LNCAP (cell line): ENCODE results near the gene TYSND1.

Experiments used
- CTCF ChIP-seq: fragments of 450-650 bp; IDR thresholded peaks from 2 replicates; pipeline ENCODE4 v1.5.1; 2017; ENCODE audit warnings: mild to moderate bottlenecking

Gene TYSND1

GRCh38 chr10:70146489-70147258 lies at the start of gene TYSND1:
TSS of gene TYSND1 (minus strand) at chr10:70146700. CDS start at chr10:70146586, 114 bp downstream.
- peak; percentile 62 for TF ChIP-seq CTCF

DNA sequence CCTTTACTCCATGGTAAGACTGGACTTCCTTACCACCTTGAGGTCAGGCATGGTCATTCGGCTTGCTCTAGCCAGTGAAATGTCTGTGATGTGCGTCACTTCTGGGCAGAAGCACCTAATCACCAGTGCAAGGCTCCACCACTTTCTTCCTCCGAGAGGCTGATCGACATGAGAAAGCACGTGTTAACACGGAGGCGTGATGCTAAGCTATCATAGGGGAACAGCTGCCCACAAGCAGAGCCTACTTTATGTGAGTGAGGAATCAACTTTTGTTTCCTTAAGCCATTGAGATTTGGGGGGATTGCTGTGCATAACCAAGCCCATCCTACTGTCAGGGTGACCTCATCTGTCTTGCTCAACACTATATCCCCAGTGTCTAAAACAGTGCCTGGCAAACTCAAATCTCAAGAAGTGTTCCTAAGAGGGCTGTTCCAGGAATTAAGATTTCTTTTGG lies 46.9 kb upstream of the TYSND1 start:
- TF ChIP-seq CTCF: no peak

DNA sequence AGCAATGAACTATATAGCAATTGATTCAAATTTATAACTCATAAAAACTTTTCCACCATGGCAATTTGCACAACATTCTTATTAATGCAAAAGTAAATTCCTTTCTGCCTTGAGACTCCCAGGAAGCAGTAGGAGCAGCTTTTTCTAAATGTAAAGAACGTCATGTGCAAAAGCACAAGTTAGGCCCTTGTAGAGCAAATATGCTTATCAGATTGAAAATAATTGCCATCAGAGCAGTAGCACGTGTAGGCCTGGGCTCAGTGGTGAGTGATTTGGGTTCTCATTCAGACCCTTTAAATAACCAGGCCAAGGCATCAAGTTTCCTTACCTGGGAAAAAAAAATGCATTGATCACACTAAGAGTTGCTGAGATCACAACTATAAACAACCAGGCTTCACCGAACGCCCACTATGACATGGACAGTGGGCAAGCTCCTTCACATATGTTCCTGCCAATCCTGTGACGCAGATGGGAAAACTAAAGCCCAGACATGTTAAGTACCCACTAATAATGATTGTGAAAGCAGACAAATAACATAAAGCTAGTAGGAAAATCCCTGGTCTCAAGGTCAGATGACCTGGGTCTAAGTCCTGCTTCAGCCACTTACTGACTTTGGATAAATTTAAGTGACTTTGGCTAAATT lies 45.9 kb upstream of the TYSND1 start:
- TF ChIP-seq CTCF: no peak

- no peak for TF ChIP-seq CTCF
These were observed 45.4 kb upstream of the TYSND1 start for GRCh38 chr10:70191972-70192305.

DNA sequence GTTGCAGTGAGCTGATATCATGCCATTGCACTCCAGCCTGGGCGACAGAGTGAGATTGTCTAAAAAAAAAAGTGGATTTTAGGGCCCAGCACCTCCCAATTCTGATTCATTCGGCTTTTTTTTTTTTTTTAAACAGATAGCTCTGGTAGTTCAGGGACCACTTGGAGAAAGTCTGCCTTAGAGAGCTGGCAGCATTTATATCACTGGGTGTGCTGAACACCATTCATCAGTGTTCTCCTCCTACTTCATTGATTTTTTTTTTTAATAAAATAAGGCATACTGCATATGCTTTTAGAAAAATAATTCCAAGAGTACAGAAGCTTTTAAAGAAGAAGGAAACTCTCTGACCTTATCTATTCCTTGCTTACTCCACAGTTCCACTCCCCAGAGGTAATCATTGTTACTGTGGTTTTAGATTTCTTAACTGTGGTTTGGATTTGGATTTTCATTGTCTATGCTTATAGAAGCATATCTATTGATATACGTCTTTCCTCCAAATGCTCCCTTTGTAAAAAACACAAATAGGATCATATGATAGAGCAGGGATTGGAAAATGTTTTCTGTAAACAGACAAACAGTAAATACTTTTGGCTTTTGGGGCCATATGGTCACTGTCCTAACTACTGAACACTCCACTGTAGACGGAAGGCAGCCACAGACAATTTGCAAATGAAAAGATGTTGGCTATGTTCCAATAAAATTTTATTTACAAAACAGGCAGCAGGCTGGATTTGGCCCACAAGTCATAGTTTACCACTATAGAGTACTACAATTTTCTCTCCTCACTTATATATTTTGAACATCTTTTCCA lies 44.9 kb upstream of the TYSND1 start:
- TF ChIP-seq CTCF: no peak

DNA sequence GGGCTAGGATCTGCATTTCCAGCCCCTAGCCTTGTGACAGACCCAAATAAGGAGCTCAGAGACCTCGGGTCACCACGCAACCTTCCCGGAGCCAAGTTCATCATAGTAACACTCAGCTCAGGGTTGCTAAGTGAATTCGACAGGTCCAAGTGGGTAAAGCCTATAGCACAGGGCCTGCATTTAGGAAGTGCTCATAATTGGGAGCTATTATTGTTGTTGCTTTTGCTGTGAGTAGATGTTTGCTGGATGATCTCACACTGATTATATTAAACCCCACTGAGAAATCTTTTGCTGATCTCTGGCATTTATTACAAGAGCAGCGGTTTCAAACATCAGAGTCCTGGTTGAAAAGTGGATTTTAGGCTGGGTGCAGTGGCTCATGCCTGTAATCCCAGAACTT lies 44.1 kb upstream of the TYSND1 start:
- no peak for TF ChIP-seq CTCF

- TF ChIP-seq CTCF: no peak
These were observed 43.6 kb upstream of the TYSND1 start for GRCh38 chr10:70190102-70190501.
